Endodermal cell (in vitro differentiated cells): ENCODE measurements around the gene EIF1AX. TPM values are rescaled to one million over a fixed set of nuclear protein-coding genes. Genes with fewer than 3 reads are reported as not detected.

ENCODE experiments used
- DNase-seq: peaks from one replicate; pipeline ENCODE4 v3.0.0-alpha.2; 2017
- H3K27ac ChIP-seq: 2 replicates; pipeline ENCODE4 v1.5.1; 2013; ENCODE audit warnings: mild to moderate bottlenecking, low read depth, low read length, moderate library complexity
- H3K27me3 ChIP-seq: 2 replicates; pipeline ENCODE4 v1.6.1; 2013; ENCODE audit warnings: mild to moderate bottlenecking, low read length, moderate library complexity; ENCODE audit not compliant: insufficient read depth, control insufficient read depth, poor library complexity, severe bottlenecking
- H3K36me3 ChIP-seq: 2 replicates; pipeline ENCODE4 v1.7.0; 2013; ENCODE audit warnings: mild to moderate bottlenecking, low read length, moderate library complexity; ENCODE audit not compliant: control insufficient read depth, insufficient read depth
- H3K4me1 ChIP-seq: one replicate; pipeline ENCODE4 v1.7.0; 2013; ENCODE audit warnings: low read length; ENCODE audit not compliant: control insufficient read depth, insufficient read depth
- H3K4me3 ChIP-seq: 2 replicates; pipeline ENCODE4 v1.5.1; 2013; ENCODE audit warnings: mild to moderate bottlenecking, low read length, moderate library complexity
- H3K9ac ChIP-seq: 2 replicates; pipeline ENCODE4 v1.6.1; 2013; ENCODE audit warnings: mild to moderate bottlenecking, low read length, moderate library complexity; ENCODE audit not compliant: poor library complexity, severe bottlenecking; ENCODE audit errors: extremely low read depth
- H3K9me3 ChIP-seq: 2 replicates; pipeline ENCODE4 v1.6.1; 2013; ENCODE audit warnings: mild to moderate bottlenecking, low read length, moderate library complexity; ENCODE audit not compliant: control insufficient read depth
- H3K27ac Mint-ChIP-seq: 2 replicates; pipeline ENCODE4 v1.8.0; 2020; ENCODE audit warnings: mixed read lengths
- H3K27me3 Mint-ChIP-seq: 2 replicates; pipeline ENCODE4 v1.8.0; 2021; ENCODE audit warnings: mild to moderate bottlenecking, mixed read lengths; ENCODE audit not compliant: insufficient read depth
- H3K36me3 Mint-ChIP-seq: 2 replicates; pipeline ENCODE4 v1.8.0; 2020; ENCODE audit warnings: low read depth, mixed read lengths
- H3K4me1 Mint-ChIP-seq: 2 replicates; pipeline ENCODE4 v1.8.0; 2020; ENCODE audit warnings: mixed read lengths
- H3K4me3 Mint-ChIP-seq: 2 replicates; pipeline ENCODE4 v1.8.0; 2020; ENCODE audit warnings: mild to moderate bottlenecking, moderate library complexity, mixed read lengths
- H3K9me3 Mint-ChIP-seq: 2 replicates; pipeline ENCODE4 v1.8.0; 2020; ENCODE audit warnings: mild to moderate bottlenecking, mixed read lengths
- CTCF ChIP-seq: fragments of 200-600 bp; sonication (generic); conservative IDR thresholded peaks from 2 replicates; pipeline ENCODE4 v1.5.0; 2021; ENCODE audit warnings: antibody characterized with exemption, mild to moderate bottlenecking
- WGBS, 2 experiments: methylation state at CpG; one replicate each; pipeline versions ENCODE4 v1.1.5 to v1.1.7; 2013; ENCODE audit warnings: missing lambda C conversion rate in 2 of 2, mixed read lengths in 1 of 2; ENCODE audit not compliant: insufficient coverage in 1 of 2, insufficient read length in 1 of 2; 5-methylcytosine and 5-hydroxymethylcytosine counted together
- total RNA-seq, 2 donors: library from RNA; stranded (reverse); fragmentation: NEBNext Ultra II Directional in 1 of 2; extraction: Animal tissue kit (Norgen Biotek cat#: 25700) in 1 of 2; gene quantifications; 2 replicates in 1 of 2; 3 replicates in 1 of 2; pipeline ENCODE4 v1.2.1, GENCODE V29; 2021

The EIF1AX gene
- total RNA-seq, 2 donors from 2014 or later, result 98.3 to 121 TPM

GRCh38 chrX:20177093-20177492 is 35.5 kb upstream of the EIF1AX start:
- no peak for TF ChIP-seq CTCF
- DNase-seq, result no peak
- H3K4me1 Mint-ChIP-seq, result no peaks in the 10 kb centered on the region
- no peak overlapping the region for H3K9ac ChIP-seq
- H3K36me3 Mint-ChIP-seq, result peaks cover 9% of the 10 kb centered on the region
- no peak overlapping the region for H3K4me3 ChIP-seq
- peaks cover 37% of the 10 kb centered on the region for H3K36me3 ChIP-seq
- H3K4me1 ChIP-seq, result no peaks in the 10 kb centered on the region
- H3K27me3 ChIP-seq, result no peaks in the 10 kb centered on the region
- no peak overlapping the region for H3K27ac Mint-ChIP-seq
- no peaks in the 10 kb centered on the region for H3K27me3 Mint-ChIP-seq
- H3K9me3 ChIP-seq, result no peaks in the 10 kb centered on the region
- H3K27ac ChIP-seq, result no peak overlapping the region
- peaks cover 22% of the 10 kb centered on the region for H3K9me3 Mint-ChIP-seq
- H3K4me3 Mint-ChIP-seq, result no peak overlapping the region

- Histone ChIP-seq H3K36me3 (peaks cover 51% of the 10 kb centered on the region), H3K9me3 (no peaks in the 10 kb centered on the region), H3K4me1 (no peaks in the 10 kb centered on the region), H3K4me3 (no peak overlapping the region), H3K9ac (no peak overlapping the region), H3K27me3 (no peaks in the 10 kb centered on the region), H3K27ac (no peak overlapping the region)
- 97 to 100% methylated on average over 2 of the region's 2 CpGs for WGBS, 2 experiments
- peaks cover 19% of the 10 kb centered on the region for H3K9me3 Mint-ChIP-seq
- no peak for DNase-seq
- H3K27me3 Mint-ChIP-seq, result no peaks in the 10 kb centered on the region
- TF ChIP-seq CTCF, result no peak
- no peaks in the 10 kb centered on the region for H3K4me1 Mint-ChIP-seq
- no peak overlapping the region for H3K4me3 Mint-ChIP-seq
- H3K36me3 Mint-ChIP-seq, result peaks cover 14% of the 10 kb centered on the region
- H3K27ac Mint-ChIP-seq, result no peak overlapping the region
These were observed 32.2 kb upstream of the EIF1AX start for GRCh38 chrX:20173856-20174255.

- H3K9ac ChIP-seq, result no peak overlapping the region
- WGBS, 2 experiments, result 83% methylated on average over 2 of the region's 2 CpGs; no CpG with 5 or more reads in 1 of the 2 experiments
These were observed 31.7 kb upstream of the EIF1AX start for GRCh38 chrX:20173313-20173712.

More at GRCh38 chrX:20173313-20173712, 31.7 kb upstream of the EIF1AX start:
- Mint-ChIP-seq H3K4me1 (no peaks in the 10 kb centered on the region), H3K36me3 (peaks cover 15% of the 10 kb centered on the region), H3K9me3 (peaks cover 19% of the 10 kb centered on the region), H3K27me3 (no peaks in the 10 kb centered on the region), H3K27ac (no peak overlapping the region), H3K4me3 (no peak overlapping the region)
- Histone ChIP-seq H3K27ac (no peak overlapping the region), H3K27me3 (no peaks in the 10 kb centered on the region), H3K4me3 (no peak overlapping the region), H3K9me3 (no peaks in the 10 kb centered on the region), H3K36me3 (peaks cover 51% of the 10 kb centered on the region), H3K4me1 (no peaks in the 10 kb centered on the region)
- no peak for DNase-seq
- no peak for TF ChIP-seq CTCF
